HK-2 (cell line): ENCODE results near the gene PEX11G.

ENCODE experiments used
- DNase-seq: peaks from one replicate; pipeline ENCODE4 v3.0.0-alpha.2; 2018; ENCODE audit not compliant: unreplicated experiment

PEX11G gene

GRCh38 chr19:7488736-7489353 lies at the start of gene PEX11G:
TSS of gene PEX11G (minus strand) at chr19:7489035. CDS start at chr19:7489010, 25 bp downstream.
- peak; percentile 76 for DNase-seq

GRCh38 chr19:7535998-7536695 lies 47.3 kb upstream of the PEX11G start:
- DNase-seq, result no peak

GRCh38 chr19:7535047-7535997 lies 46.5 kb upstream of the PEX11G start, which contains the start of gene PNPLA6:
TSS of gene PNPLA6 (plus strand) at chr19:7535717. CDS start at chr19:7535789, 72 bp downstream.
- peak; percentile 91 for DNase-seq

- peak; percentile 66 for DNase-seq
Measured at GRCh38 chr19:7534531-7535046, 45.8 kb upstream of the PEX11G start.

- DNase-seq, result peak; percentile 75
Measured at GRCh38 chr19:7533925-7534480, 45.2 kb upstream of the PEX11G start.

- no peak for DNase-seq
Measured at GRCh38 chr19:7533281-7533885, 44.5 kb upstream of the PEX11G start.

- no peak for DNase-seq
Measured at GRCh38 chr19:7529610-7530490, 41.0 kb upstream of the PEX11G start.

GRCh38 chr19:7529246-7529600 lies 40.4 kb upstream of the PEX11G start:
- no peak for DNase-seq

- no peak for DNase-seq
Measured at GRCh38 chr19:7528522-7529245, 39.8 kb upstream of the PEX11G start.

- no peak for DNase-seq
Measured at GRCh38 chr19:7528192-7528519, 39.3 kb upstream of the PEX11G start.

- DNase-seq, result no peak
Measured at GRCh38 chr19:7527516-7528191, 38.8 kb upstream of the PEX11G start.

GRCh38 chr19:7526059-7526929 lies 37.5 kb upstream of the PEX11G start:
- DNase-seq, result no peak

GRCh38 chr19:7524992-7525739 lies 36.3 kb upstream of the PEX11G start:
- no peak for DNase-seq

GRCh38 chr19:7524523-7524922 lies 35.7 kb upstream of the PEX11G start:
- no peak for DNase-seq

GRCh38 chr19:7522923-7523667 lies 34.3 kb upstream of the PEX11G start:
- no peak for DNase-seq

- DNase-seq, result peak; percentile 98
Measured at GRCh38 chr19:7522072-7522922, 33.5 kb upstream of the PEX11G start, which contains the start of gene MCOLN1. TSS of gene MCOLN1 (plus strand) at chr19:7522624. CDS start at chr19:7522751, 127 bp downstream.
